ENCODE data around the gene HMCN2. TPM values are rescaled to one million over a fixed set of nuclear protein-coding genes. Genes with fewer than 3 reads are reported as not detected.
"Not testable (repeated sequence)": the region's sequence is repeated elsewhere in the genome, so short reads cannot be mapped to it uniquely, and the experiment has no call there.

The HMCN2 gene
- polyA plus RNA-seq, 1 experiment, result under 0.01 TPM

- no peak for DNase-seq (ENCODE audit: low read depth, low spot score)
- Histone ChIP-seq H3K4me3 (ENCODE audit: low read depth, low read length) (no peak overlapping the region), H3K9me3 (ENCODE audit: control insufficient read depth, insufficient read depth, low read length) (no peaks in the 10 kb centered on the region), H3K27me3 (ENCODE audit: control insufficient read depth, insufficient read depth, low read length) (peaks cover 12% of the 10 kb centered on the region), H3K27ac (ENCODE audit: low read depth, low read length) (no peak overlapping the region)
- POLR2A ChIA-PET, result no interaction called here
- CTCF ChIA-PET, result interaction anchor here (1.0 kb wide), 1 partner anchor 8 kb away, joined by 4 read pairs; no protein-coding TSS in a partner anchor
- TF ChIP-seq CTCF (IDR thresholded peaks at IDR 0.05; ENCODE audit: low read depth, low read length), result no peak
Observed at GRCh38 chr9:130400870-130401269, 135.3 kb downstream of the HMCN2 start.

- H3K9me3 ChIP-seq (ENCODE audit: control insufficient read depth, insufficient read depth, low read length); POLR2A ChIA-PET; DNase-seq (ENCODE audit: low read depth, low spot score); CTCF ChIA-PET; H3K27ac ChIP-seq (ENCODE audit: low read depth, low read length); H3K4me3 ChIP-seq (ENCODE audit: low read depth, low read length): not testable (repeated sequence)
- H3K27me3 ChIP-seq (ENCODE audit: control insufficient read depth, insufficient read depth, low read length), result peaks cover 12% of the 10 kb centered on the region
Observed at GRCh38 chr9:130401742-130402141, 136.2 kb downstream of the HMCN2 start.

GRCh38 chr9:130402243-130402642 lies 136.7 kb downstream of the HMCN2 start:
- TF ChIP-seq CTCF (IDR thresholded peaks at IDR 0.05; ENCODE audit: low read depth, low read length), result no peak
- DNase-seq (ENCODE audit: low read depth, low spot score), result no peak
- CTCF ChIA-PET, result no interaction called here
- Histone ChIP-seq H3K27me3 (ENCODE audit: control insufficient read depth, insufficient read depth, low read length) (peaks cover 12% of the 10 kb centered on the region), H3K27ac (ENCODE audit: low read depth, low read length) (no peak overlapping the region), H3K4me3 (ENCODE audit: low read depth, low read length) (no peak overlapping the region), H3K9me3 (ENCODE audit: control insufficient read depth, insufficient read depth, low read length) (no peaks in the 10 kb centered on the region)
- POLR2A ChIA-PET, result no interaction called here

GRCh38 chr9:130402645-130403440 lies 137.3 kb downstream of the HMCN2 start:
- CTCF ChIA-PET, result no interaction called here
- Histone ChIP-seq H3K27ac (ENCODE audit: low read depth, low read length) (no peak overlapping the region), H3K9me3 (ENCODE audit: control insufficient read depth, insufficient read depth, low read length) (no peaks in the 10 kb centered on the region; the same call in 1 of the 2 replicates), H3K27me3 (ENCODE audit: control insufficient read depth, insufficient read depth, low read length) (peaks cover 12% of the 10 kb centered on the region), H3K4me3 (ENCODE audit: low read depth, low read length) (no peak overlapping the region)
- POLR2A ChIA-PET, result no interaction called here
- no peak for TF ChIP-seq CTCF (IDR thresholded peaks at IDR 0.05; ENCODE audit: low read depth, low read length)
- no peak for DNase-seq (ENCODE audit: low read depth, low spot score)

GRCh38 chr9:130405657-130406257 lies 140.2 kb downstream of the HMCN2 start:
- ChIA-PET POLR2A (no interaction called here), CTCF (no interaction called here)
- TF ChIP-seq CTCF (IDR thresholded peaks at IDR 0.05; ENCODE audit: low read depth, low read length), result no peak
- Histone ChIP-seq H3K27ac (ENCODE audit: low read depth, low read length) (no peak overlapping the region), H3K4me3 (ENCODE audit: low read depth, low read length) (no peak overlapping the region), H3K9me3 (ENCODE audit: control insufficient read depth, insufficient read depth, low read length) (peaks cover 7% of the 10 kb centered on the region), H3K27me3 (ENCODE audit: control insufficient read depth, insufficient read depth, low read length) (peaks cover 14% of the 10 kb centered on the region)
- no peak for DNase-seq (ENCODE audit: low read depth, low spot score)

All from AG04450 (cell line).